ENCODE data around the gene GCNT4.

GCNT4 gene

GRCh38 chr5:75010838-75011237 is 41.5 kb downstream of the GCNT4 start:
- DNase-seq = no peak

GRCh38 chr5:75009556-75010345 is 42.6 kb downstream of the GCNT4 start:
- DNase-seq = peak in 1 of 2 experiments; percentile 6

- no peak for DNase-seq
Observed at GRCh38 chr5:75006865-75007822, 45.2 kb downstream of the GCNT4 start.

GRCh38 chr5:75005561-75005960 is 46.8 kb downstream of the GCNT4 start:
- no peak for DNase-seq
